Mucosa of stomach (tissue), 1 donor: Measurements from ENCODE around the gene MORN3.
"Not testable (repeated sequence)": the region's sequence is repeated elsewhere in the genome, so short reads cannot be mapped to it uniquely, and the experiment has no call there.

Source experiments
- H3K27me3 ChIP-seq: one replicate; pipeline ENCODE4 v1.7.0; 2013; ENCODE audit warnings: mild to moderate bottlenecking, low read length; ENCODE audit not compliant: control insufficient read depth, insufficient read depth
- H3K36me3 ChIP-seq: one replicate; pipeline ENCODE4 v1.7.0; 2013; ENCODE audit warnings: low read length; ENCODE audit not compliant: control insufficient read depth, insufficient read depth
- H3K4me1 ChIP-seq: one replicate; pipeline ENCODE4 v1.7.0; 2013; ENCODE audit warnings: mild to moderate bottlenecking, low read length; ENCODE audit not compliant: control insufficient read depth, insufficient read depth
- H3K4me3 ChIP-seq: one replicate; pipeline ENCODE4 v1.7.0; 2013; ENCODE audit warnings: low read length
- H3K9ac ChIP-seq: one replicate; pipeline ENCODE4 v1.7.0; 2013; ENCODE audit warnings: mild to moderate bottlenecking, low read length, moderate library complexity
- H3K9me3 ChIP-seq: one replicate; pipeline ENCODE4 v1.7.0; 2013; ENCODE audit warnings: mild to moderate bottlenecking, low read length, moderate library complexity; ENCODE audit not compliant: control insufficient read depth
- donor health status: Pancreatic carcinoma.

MORN3 gene

DNA sequence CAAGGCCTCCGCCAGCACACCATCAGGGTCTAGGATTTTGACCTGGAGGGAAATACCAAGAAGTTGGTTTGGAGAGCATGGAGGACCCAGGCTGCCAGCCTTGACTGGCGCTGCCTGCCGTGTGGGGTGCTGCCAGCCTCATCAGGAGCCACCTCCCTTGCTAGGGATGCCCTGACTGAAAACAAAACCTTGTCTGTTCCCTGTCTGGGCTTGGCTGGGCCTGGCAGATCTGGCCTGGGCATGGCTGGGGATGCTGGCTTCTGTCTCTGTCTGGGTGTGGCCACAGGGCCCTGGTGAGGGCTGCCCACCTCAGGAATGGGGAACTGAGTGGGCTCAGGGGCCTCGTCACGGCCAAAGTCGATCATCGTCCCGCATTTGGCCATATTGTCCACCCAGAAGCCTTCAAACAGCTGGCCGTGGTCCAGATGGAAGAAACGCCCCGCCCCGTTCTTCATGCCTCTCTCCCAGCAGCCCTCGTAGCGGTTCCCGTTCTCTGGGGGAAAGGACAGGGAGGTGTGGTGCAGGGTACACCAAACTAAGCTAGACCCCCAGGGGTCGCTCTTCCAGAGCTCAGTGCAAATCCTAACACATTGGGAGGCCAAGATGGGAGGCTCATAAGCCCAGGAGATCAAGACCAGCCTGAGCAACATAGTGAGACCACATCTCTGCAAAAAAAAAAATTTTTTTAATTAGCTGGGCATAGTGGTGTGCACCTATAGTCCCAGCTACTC is 16.5 kb downstream of the MORN3 start:
- Histone ChIP-seq H3K4me3 (no peak overlapping the region), H3K4me1 (no peaks in the 10 kb centered on the region)

DNA sequence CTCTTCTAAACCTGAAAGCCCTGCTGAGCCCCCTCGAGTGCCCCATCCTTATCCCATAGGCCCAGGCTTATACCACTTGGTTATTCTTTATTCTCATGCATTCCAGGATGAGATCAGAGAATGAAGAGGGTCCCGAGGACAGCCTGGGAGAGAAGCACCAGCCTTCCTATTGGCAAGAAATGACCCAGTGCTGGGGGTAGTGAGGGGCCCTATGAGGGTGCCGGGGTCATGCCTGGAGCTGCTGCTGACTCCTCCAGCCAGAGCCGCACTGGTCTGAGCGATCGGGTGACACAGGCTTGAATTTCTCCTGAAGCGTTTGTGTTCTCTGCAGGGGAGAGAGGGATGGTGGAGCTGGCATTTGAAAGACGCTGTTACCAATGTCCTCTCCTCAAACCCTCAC is 18.1 kb downstream of the MORN3 start:
- Histone ChIP-seq H3K9me3 (no peaks in the 10 kb centered on the region), H3K9ac (no peak overlapping the region), H3K4me3 (no peak overlapping the region), H3K4me1 (no peaks in the 10 kb centered on the region), H3K27me3 (no peaks in the 10 kb centered on the region), H3K36me3 (no peaks in the 10 kb centered on the region)

More for the DNA sequence above, 16.5 kb downstream of the MORN3 start:
- H3K9ac ChIP-seq: no peak overlapping the region
- H3K36me3 ChIP-seq: no peaks in the 10 kb centered on the region
- no peaks in the 10 kb centered on the region for H3K27me3 ChIP-seq
- no peaks in the 10 kb centered on the region for H3K9me3 ChIP-seq

DNA sequence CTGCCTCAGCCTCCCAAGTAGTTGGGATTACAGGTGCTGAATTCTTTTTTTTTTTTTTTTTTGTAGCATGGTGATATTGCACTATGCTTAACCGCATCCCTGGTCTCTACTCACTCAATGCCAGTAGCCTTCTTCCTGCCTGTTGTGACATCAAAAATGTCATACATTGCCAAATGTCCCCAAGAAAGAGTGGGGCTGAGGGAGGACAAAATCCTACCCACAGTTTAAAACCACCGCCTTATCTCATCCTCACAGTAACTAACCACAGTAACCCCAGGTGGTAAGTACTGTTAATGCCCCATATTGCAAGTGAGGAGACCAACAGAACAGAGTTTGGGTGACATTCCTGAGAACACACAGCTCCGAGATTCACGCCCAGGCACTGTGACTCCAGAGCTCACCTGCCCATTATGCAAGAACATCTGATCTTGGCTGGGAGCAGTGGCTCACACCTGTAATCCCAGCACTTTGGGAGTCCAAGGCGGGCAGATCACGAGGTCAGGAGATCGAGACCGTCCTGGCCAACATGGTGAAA is 19.6 kb downstream of the MORN3 start:
- no peaks in the 10 kb centered on the region for H3K36me3 ChIP-seq
- no peaks in the 10 kb centered on the region for H3K4me1 ChIP-seq
- no peak overlapping the region for H3K4me3 ChIP-seq
- no peak overlapping the region for H3K9ac ChIP-seq
- no peaks in the 10 kb centered on the region for H3K9me3 ChIP-seq
- no peaks in the 10 kb centered on the region for H3K27me3 ChIP-seq

DNA sequence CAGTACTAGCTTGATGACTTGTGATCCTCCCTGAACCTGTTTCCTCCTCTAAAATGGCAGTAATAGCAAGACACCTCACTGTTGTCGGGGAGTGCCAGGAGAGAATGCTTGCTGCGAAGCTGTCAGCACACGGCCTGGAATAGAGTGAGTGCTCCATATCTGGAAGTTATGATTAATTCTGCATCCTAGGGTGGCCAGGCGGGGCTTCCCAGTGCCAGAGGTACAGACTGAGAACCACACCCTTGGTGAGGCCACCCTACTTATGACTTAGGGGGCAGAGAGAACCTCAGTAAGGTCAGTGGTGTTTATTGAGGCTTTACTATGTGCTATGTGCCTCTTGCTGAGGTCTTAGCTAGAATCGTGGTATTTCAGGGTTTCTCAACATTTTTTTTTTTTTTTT is 20.1 kb downstream of the MORN3 start:
- Histone ChIP-seq H3K9me3 (no peaks in the 10 kb centered on the region), H3K4me1 (no peaks in the 10 kb centered on the region), H3K27me3 (no peaks in the 10 kb centered on the region), H3K4me3 (no peak overlapping the region), H3K9ac (no peak overlapping the region), H3K36me3 (no peaks in the 10 kb centered on the region)

DNA sequence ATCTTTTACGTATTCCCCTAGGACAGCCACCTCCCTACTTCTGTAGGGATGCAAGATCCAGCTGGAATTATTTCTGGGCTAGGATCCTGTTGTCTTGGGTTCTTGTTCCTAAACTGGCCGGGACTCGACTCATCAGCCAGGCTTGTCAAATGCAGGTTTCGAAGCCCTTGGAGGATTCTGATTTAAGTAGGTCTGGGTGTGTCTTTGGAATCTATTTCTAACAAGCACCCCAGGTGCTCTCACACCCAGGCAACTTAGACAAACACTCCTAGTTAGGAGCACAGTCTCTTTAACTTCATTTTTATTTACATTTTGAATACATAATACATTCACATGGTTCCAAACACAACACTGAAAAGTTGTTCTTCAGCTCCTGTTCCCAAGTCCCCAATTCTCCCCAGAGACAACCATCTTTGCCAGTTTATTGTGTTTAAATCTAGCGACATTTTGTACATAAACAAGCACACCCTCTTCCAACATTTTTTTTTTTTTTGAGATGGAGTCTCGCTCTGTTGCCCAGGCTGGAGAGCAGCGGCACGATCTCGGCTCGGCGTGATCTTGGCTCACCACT is 20.9 kb downstream of the MORN3 start:
- no peak overlapping the region for H3K9ac ChIP-seq
- no peaks in the 10 kb centered on the region for H3K4me1 ChIP-seq
- no peaks in the 10 kb centered on the region for H3K9me3 ChIP-seq
- H3K27me3 ChIP-seq: no peaks in the 10 kb centered on the region
- no peak overlapping the region for H3K4me3 ChIP-seq
- H3K36me3 ChIP-seq: no peaks in the 10 kb centered on the region

DNA sequence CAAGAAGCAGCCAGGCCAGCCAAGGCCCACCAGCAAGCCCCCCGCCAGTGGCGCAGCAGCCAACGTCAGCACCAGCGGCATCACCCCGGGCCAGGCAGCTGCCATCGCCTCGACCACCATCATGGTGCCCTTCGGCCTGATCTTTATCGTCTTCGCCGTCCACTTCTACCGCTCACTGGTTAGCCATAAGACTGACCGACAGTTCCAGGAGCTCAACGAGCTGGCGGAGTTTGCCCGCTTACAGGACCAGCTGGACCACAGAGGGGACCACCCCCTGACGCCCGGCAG is 28.2 kb downstream of the MORN3 start:
- no peak overlapping the region for H3K4me3 ChIP-seq
- H3K36me3 ChIP-seq: no peaks in the 10 kb centered on the region
- no peak overlapping the region for H3K9ac ChIP-seq
- no peaks in the 10 kb centered on the region for H3K4me1 ChIP-seq
- no peaks in the 10 kb centered on the region for H3K27me3 ChIP-seq
- H3K9me3 ChIP-seq: no peaks in the 10 kb centered on the region

DNA sequence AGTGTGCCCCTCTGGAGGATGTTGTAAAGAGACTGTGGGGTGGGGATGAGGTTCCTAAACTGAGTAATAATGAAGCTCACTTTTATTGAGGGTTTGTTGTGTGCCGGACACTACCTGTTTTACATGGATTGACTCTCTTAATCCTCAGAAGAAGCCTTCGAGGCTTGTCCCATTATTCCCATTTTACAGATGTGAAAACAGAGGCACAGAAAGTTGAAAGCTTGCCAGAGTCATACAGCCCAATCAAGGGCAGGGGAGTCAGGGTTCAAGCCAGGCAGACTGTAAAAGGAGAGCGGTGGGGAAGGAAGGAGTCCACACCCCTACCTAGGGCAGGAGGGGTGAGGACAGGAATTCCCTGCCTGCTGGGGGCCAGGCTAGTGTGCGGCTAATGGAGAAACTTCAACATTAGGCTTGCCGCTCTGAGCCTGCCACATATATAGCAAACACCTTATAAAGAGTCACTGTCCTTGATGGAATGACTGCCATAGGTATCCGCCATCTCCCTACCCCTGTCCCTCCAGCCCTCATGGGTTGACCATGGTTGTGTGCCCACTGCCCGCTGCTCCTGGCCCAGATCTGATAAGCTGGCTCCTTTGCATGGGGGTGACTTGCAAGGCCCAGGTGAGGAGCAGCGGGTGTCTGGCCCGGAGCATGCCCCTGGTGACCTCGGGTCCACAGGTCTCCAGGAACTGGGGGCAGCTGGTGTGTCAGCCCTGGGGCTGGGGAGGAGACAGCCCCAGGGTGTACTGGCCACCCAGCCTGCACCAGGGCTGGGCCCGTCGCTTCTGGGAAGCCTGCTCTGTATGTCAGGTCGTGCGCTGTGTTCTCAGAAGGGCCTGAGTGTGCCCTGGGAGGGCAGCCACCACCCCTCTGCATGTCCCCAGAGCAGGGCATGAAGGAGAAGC is 30.9 kb downstream of the MORN3 start:
- Histone ChIP-seq H3K4me3 (no peak overlapping the region), H3K9ac (no peak overlapping the region), H3K36me3 (no peaks in the 10 kb centered on the region), H3K4me1 (no peaks in the 10 kb centered on the region), H3K9me3 (no peaks in the 10 kb centered on the region), H3K27me3 (no peaks in the 10 kb centered on the region)

DNA sequence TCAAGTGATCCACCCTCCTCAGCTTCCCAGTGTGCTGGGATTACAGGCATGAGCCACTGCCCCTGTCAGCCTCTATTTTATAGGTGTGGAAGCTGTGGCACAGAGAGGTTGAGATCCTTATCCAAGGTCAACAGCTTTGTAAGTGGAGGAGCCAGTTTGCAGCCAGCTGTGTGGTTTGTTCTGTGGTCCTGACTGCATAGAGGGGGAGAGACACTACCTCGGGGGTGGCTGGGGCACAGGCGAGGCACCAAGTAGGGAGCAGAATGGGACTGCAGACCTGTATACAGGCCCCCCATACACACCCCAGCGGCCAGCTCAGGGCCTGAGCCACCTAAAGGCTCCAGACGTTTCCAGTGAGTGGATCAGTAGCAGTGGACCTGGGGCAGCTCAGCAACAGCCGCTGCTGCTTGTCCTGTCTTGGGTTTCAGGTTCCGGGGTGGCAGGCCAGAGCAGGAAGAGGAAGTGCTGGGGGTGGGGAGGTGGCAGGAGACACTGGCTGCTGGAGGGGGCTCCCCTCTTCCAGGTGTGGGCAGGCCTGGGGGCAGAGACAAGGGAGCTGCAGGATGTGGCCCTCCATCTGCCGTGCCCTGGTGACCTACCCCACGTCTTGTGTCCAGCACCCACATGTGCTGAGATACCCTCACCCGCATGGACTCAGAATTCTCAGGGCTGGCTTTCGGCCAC is 32.1 kb downstream of the MORN3 start:
- Histone ChIP-seq H3K27me3 (no peaks in the 10 kb centered on the region), H3K9me3 (no peaks in the 10 kb centered on the region), H3K36me3 (no peaks in the 10 kb centered on the region), H3K4me1 (peaks cover 8% of the 10 kb centered on the region), H3K4me3 (no peak overlapping the region), H3K9ac (no peak overlapping the region)

DNA sequence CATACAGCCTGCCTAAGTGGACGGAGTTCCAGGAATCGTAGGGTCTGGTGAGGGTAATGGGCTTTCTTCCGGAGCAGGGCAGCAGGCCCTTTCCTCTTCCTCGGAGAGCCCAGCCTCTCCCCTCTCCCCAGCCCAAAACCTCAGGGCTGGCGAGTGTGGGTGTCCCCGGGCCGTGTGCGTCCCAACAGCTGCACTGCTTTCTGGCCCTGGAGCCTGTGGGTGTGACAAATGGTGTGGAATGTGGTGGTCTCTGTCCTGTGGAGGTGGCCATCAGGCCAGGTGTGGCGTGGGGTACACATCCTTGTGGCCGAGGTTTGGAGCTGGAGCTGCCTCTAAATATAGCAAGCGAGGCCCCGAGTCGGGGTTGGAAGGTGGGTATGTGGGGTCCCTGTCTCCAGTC is 34.6 kb downstream of the MORN3 start:
- H3K36me3 ChIP-seq: no peaks in the 10 kb centered on the region
- H3K27me3 ChIP-seq: no peaks in the 10 kb centered on the region
- no peaks in the 10 kb centered on the region for H3K9me3 ChIP-seq
- H3K9ac ChIP-seq: no peak overlapping the region
- peaks cover 9% of the 10 kb centered on the region for H3K4me1 ChIP-seq
- no peak overlapping the region for H3K4me3 ChIP-seq

DNA sequence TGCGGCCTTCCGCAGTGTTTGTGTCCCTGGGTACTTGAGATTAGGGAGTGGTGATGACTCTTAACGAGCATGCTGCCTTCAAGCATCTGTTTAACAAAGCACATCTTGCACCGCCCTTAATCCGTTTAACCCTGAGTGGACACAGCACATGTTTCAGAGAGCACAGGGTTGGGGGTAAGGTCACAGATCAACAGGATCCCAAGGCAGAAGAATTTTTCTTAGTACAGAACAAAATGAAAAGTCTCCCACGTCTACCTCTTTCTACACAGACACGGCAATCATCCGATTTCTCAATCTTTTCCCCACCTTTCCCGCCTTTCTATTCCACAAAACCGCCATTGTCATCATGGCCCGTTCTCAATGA is 35.6 kb downstream of the MORN3 start:
- H3K27me3 ChIP-seq, H3K36me3 ChIP-seq, H3K9me3 ChIP-seq, H3K4me3 ChIP-seq, H3K9ac ChIP-seq: not testable (repeated sequence)
- peaks cover 15% of the 10 kb centered on the region for H3K4me1 ChIP-seq

DNA sequence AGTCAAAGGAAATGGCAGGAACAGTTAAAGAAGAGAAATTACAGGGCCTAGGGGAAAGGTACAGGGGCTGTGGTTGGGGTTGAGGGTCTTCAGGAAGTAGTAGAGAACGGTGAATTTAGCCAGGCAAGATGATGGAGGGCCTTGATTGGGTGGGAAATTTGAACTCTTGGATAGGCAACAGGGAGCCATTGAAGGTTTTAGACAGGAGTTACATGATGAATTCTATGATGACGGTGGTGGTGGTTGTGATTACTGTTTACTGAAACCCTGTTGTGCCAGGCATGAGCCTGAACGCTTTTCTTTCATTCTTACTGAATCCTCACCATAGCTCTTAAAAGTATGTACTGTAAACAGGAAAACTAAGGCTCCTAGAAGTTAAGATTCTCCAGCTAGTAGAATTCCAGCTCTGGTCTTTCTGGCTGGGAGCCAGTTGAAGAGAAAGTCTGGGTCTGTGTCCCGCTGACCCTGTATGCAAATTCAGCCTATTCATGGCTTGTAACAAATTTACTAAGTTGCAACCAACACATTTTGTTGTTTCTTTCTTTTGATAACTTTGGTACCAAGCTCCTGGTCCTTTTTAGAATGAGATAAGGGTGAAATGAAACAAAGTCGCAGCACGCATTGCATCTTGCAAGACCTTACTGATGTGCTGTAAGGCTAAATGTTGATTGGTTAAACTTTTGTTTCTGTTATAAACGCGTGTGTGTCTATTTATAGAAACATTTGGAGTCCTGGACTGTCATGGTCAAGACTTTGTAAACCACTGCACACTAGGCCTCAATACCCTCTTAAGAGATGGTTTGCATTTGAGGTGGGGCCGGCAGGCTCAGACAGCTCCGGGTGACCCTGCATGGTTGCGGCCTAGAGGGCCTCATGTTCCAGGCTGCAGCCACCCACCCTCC is 37.1 kb downstream of the MORN3 start:
- Histone ChIP-seq H3K9me3 (no peaks in the 10 kb centered on the region), H3K9ac (no peak overlapping the region), H3K4me1 (peaks cover 30% of the 10 kb centered on the region), H3K27me3 (no peaks in the 10 kb centered on the region), H3K36me3 (no peaks in the 10 kb centered on the region), H3K4me3 (no peak overlapping the region)
